ENCODE results near the gene TCEAL5.
"Not testable (repeated sequence)": the region's sequence is repeated elsewhere in the genome, so short reads cannot be mapped to it uniquely, and the experiment has no call there.

Gene TCEAL5

DNA sequence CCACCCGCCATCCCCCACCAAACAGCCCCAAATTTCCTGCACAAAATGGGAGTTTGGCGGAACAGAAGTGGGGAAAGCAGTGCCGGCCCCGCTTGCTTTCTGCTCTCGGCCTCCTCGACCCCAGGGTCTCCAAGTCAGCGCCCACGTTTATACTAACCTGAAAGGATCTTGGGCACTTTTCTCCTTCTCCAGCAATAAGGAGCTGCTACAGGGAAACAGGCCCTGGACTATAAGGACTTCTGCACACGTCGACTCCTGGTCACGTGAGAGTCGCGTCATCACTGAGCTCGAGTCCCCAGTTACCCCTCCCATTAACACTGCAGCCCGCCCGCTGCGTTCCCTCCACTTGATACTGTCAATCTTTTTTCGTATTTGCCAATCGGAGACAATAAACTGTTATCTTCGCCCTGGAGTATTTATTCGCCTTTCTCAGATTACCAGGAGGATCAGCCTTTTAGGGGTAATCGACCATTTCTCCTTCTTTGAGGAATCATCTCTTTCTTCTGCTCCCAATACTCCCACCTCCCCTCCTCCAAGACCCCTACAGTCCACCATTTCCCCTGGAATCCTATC, 21.5 kb downstream of the TCEAL5 start, which contains the start of gene TCEAL8:
Gene TCEAL8 (minus strand): TSS at position 235 of the 573 bp plus-strand sequence. CDS start 1,176 bp downstream, outside the sequence.
- H3K27ac Mint-ChIP-seq, result peak within 1 kb of the TSS; percentile 96 to 97
- peaks cover 13 to 17% of the 10 kb centered on the region in 2 donors for H3K4me1 Mint-ChIP-seq (ENCODE audit: low read depth in 2 of 2)
- peak; percentile 96 for ATAC-seq (replicated peaks)
- peak within 1 kb of the TSS; percentile 97 to 98 for H3K4me3 Mint-ChIP-seq
- H3K27me3 Mint-ChIP-seq, result no peaks in the 10 kb centered on the region
- DNase-seq, result peak; percentile 35 to 40 (median 38)
- peaks cover 4% of the 10 kb centered on the region for H3K36me3 Mint-ChIP-seq (ENCODE audit: insufficient read depth)
- H3K9me3 Mint-ChIP-seq, result no peaks in the 10 kb centered on the region

DNA sequence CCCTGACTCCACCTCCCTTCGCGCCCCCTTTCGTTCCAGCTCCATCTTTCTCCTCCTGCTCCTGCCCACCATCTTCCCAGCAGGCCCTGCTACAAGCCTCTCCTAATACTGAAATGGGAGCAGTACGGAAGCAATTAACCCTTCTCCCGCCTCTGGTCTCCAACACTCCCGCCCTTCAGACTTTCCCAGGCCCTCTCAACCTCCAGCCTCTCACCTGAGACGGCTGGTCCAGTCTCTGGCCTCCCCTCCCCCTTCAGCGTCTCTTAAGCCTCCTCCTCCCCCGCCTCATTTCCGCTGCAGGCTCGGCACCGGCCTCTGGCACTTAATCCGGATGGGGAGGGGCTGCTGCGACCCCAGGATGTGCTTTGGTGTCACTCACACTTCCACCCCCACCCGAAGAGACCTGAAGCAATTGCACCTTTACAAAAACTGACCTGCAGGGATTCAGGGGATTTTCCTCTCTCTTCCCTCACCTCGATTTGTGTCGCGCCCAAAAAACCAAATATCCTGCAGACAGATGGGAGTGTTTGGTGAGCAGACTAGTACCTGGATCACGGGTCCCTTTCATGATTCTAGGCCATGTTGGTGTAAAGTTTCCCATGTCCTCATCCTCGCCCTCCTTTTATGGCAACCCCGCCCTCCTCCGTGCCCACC, 22.3 kb downstream of the TCEAL5 start:
- DNase-seq (peak in 1 of 3 experiments; percentile 1), ATAC-seq (replicated peaks) (peak; percentile 45)
- H3K27me3 Mint-ChIP-seq, result no peaks in the 10 kb centered on the region
- no peaks in the 10 kb centered on the region for H3K9me3 Mint-ChIP-seq
- H3K4me1 Mint-ChIP-seq (ENCODE audit: low read depth in 2 of 2), result peaks cover 13 to 17% of the 10 kb centered on the region in 2 donors
- peak overlapping the region; percentile 96 to 97 for H3K27ac Mint-ChIP-seq
- H3K36me3 Mint-ChIP-seq (ENCODE audit: insufficient read depth), result peaks cover 4% of the 10 kb centered on the region
- peak overlapping the region; percentile 97 to 98 for H3K4me3 Mint-ChIP-seq

GRCh38 chrX:103253608-103254007, 22.9 kb downstream of the TCEAL5 start:
- Mint-ChIP-seq H3K36me3 (ENCODE audit: insufficient read depth) (peaks cover 4% of the 10 kb centered on the region), H3K27me3 (no peaks in the 10 kb centered on the region), H3K9me3 (no peaks in the 10 kb centered on the region), H3K27ac (peak overlapping the region; percentile 96 to 97), H3K4me1 (ENCODE audit: low read depth in 2 of 2) (peaks cover 13 to 17% of the 10 kb centered on the region in 2 donors), H3K4me3 (peak overlapping the region; percentile 97 to 98)
- DNase-seq, result no peak
- no peak for ATAC-seq (replicated peaks)

GRCh38 chrX:103250977-103251376, 25.6 kb downstream of the TCEAL5 start:
- H3K4me3 Mint-ChIP-seq, result no peak overlapping the region

DNA sequence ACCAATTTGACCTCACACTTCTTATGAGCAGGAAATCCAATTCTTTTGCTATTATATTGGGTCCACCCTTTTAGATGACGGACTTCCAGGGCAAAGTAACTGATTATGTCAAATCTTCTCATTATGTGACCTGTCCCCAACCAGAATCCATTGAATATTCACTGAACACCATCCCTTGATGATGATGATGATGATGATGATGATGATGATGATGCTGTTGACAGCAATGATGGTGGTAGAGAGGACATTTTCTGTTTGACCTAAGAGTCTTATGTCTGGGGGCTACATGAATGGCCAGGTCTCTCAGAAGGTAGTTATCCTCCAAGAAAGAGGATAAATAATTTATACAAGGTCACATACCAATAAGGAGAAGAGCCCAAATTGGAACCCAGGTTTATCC, 26.7 kb downstream of the TCEAL5 start:
- H3K4me1 Mint-ChIP-seq (ENCODE audit: low read depth in 2 of 2), result peaks cover 7 to 10% of the 10 kb centered on the region in 2 donors
- DNase-seq, result no peak
- H3K4me3 Mint-ChIP-seq, result no peak overlapping the region
- ATAC-seq (replicated peaks), result no peak
- H3K27me3 Mint-ChIP-seq, result no peaks in the 10 kb centered on the region
- no peak overlapping the region for H3K27ac Mint-ChIP-seq
- no peaks in the 10 kb centered on the region for H3K36me3 Mint-ChIP-seq (ENCODE audit: insufficient read depth)
- no peaks in the 10 kb centered on the region for H3K9me3 Mint-ChIP-seq

More at GRCh38 chrX:103250977-103251376, 25.6 kb downstream of the TCEAL5 start:
- Mint-ChIP-seq H3K27me3 (no peaks in the 10 kb centered on the region), H3K27ac (no peak overlapping the region), H3K9me3 (no peaks in the 10 kb centered on the region), H3K4me1 (ENCODE audit: low read depth in 2 of 2) (peaks cover 13 to 17% of the 10 kb centered on the region in 2 donors), H3K36me3 (ENCODE audit: insufficient read depth) (peaks cover 4% of the 10 kb centered on the region)
- DNase-seq (no peak), ATAC-seq (replicated peaks) (no peak)

DNA sequence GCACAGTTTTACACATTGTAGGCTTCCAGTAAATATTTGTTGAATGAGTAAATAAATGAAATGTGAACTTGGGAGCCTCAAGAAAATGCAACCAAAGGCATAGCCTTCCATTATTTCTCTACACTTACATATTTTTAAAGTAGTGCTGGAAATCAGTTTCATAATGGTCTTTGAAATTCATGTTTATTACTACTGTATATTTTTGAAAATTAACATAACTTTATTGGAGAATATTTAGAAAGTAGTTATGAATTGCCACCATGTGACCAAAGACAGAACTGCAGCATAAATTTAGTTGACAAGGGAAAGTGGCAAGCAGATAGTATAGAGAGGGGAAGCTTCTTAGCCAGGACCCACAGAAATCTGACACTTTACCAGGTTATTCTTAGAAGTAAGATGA, 28.0 kb downstream of the TCEAL5 start:
- Mint-ChIP-seq H3K36me3 (ENCODE audit: insufficient read depth) (no peaks in the 10 kb centered on the region), H3K4me1 (ENCODE audit: low read depth in 2 of 2) (peaks cover 0 to 3% of the 10 kb centered on the region in 2 donors), H3K27me3 (peaks cover 0 to under 1% of the 10 kb centered on the region in 2 donors), H3K4me3 (no peak overlapping the region), H3K27ac (no peak overlapping the region), H3K9me3 (no peaks in the 10 kb centered on the region)
- ATAC-seq (replicated peaks) (no peak), DNase-seq (peak in 1 of 3 experiments; percentile 1)

- no peak overlapping the region for H3K27ac Mint-ChIP-seq
- peaks cover 8 to 25% of the 10 kb centered on the region in 2 donors for H3K27me3 Mint-ChIP-seq
- no peaks in the 10 kb centered on the region for H3K9me3 Mint-ChIP-seq
- H3K36me3 Mint-ChIP-seq (ENCODE audit: insufficient read depth), result no peaks in the 10 kb centered on the region
- H3K4me3 Mint-ChIP-seq, result no peak overlapping the region
- ATAC-seq (replicated peaks) (no peak), DNase-seq (no peak)
- H3K4me1 Mint-ChIP-seq (ENCODE audit: low read depth in 2 of 2), result no peaks in the 10 kb centered on the region
These were observed 36.4 kb downstream of the TCEAL5 start for GRCh38 chrX:103240155-103240554.

- no peak for DNase-seq
- H3K4me3 Mint-ChIP-seq, result no peak overlapping the region
- H3K36me3 Mint-ChIP-seq (ENCODE audit: insufficient read depth), result no peaks in the 10 kb centered on the region
- no peak for ATAC-seq (replicated peaks)
- H3K4me1 Mint-ChIP-seq (ENCODE audit: low read depth in 2 of 2), result no peaks in the 10 kb centered on the region
- H3K27me3 Mint-ChIP-seq, result peaks cover 6 to 16% of the 10 kb centered on the region in 2 donors
- H3K27ac Mint-ChIP-seq, result no peak overlapping the region
- no peaks in the 10 kb centered on the region for H3K9me3 Mint-ChIP-seq
These were observed 40.3 kb downstream of the TCEAL5 start for GRCh38 chrX:103236296-103236695.

DNA sequence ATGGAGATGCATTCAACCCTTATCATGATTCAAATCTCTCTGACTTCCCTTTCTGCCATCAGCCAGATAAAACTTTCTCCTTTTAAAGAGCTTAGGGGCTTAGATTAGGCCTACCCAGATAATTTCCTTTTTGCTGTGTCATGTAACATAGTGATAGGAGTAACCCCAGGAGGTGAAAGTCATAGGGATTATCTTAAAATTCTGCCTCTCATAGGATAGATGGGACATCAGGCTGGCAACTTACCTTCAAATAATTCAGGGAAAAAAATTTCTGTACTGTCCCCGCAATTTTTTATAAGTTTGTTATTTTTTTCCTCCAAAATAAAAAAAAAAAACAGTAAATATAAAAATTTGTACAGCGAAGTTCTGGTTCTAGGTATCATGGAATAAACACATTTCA, 40.9 kb downstream of the TCEAL5 start:
- not testable (repeated sequence) for H3K36me3 Mint-ChIP-seq (ENCODE audit: insufficient read depth); DNase-seq; H3K4me3 Mint-ChIP-seq; ATAC-seq (replicated peaks); H3K27ac Mint-ChIP-seq; H3K9me3 Mint-ChIP-seq; H3K4me1 Mint-ChIP-seq (ENCODE audit: low read depth in 2 of 2)
- peaks cover 6 to 17% of the 10 kb centered on the region in 2 donors for H3K27me3 Mint-ChIP-seq

DNA sequence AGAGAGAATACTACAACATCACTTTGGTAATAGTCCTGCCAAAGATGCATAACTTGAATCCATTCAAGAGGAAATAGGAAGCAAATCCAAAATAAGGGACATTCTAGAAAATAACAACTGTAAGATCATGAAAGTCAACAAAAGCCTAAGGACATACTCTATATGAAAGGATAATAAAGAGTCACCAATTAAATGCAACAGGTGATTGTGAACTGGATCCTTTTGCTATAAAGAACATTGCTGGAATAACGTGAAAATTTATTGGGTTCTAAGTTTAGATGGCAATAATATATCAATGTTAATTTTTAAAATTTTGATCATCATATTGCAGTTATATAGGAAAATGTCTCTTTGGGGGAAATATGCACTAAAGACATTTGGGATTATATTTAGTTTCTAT, 41.7 kb downstream of the TCEAL5 start:
- H3K36me3 Mint-ChIP-seq (ENCODE audit: insufficient read depth), result no peaks in the 10 kb centered on the region
- ATAC-seq (replicated peaks), result no peak
- no peak overlapping the region for H3K4me3 Mint-ChIP-seq
- peaks cover 6 to 17% of the 10 kb centered on the region in 2 donors for H3K27me3 Mint-ChIP-seq
- no peak overlapping the region for H3K27ac Mint-ChIP-seq
- H3K4me1 Mint-ChIP-seq (ENCODE audit: low read depth in 2 of 2), result no peaks in the 10 kb centered on the region
- no peak for DNase-seq
- H3K9me3 Mint-ChIP-seq, result no peaks in the 10 kb centered on the region

- no peaks in the 10 kb centered on the region for H3K9me3 Mint-ChIP-seq
- no peak overlapping the region for H3K4me3 Mint-ChIP-seq
- DNase-seq, result no peak
- no peaks in the 10 kb centered on the region for H3K4me1 Mint-ChIP-seq (ENCODE audit: low read depth in 2 of 2)
- ATAC-seq (replicated peaks), result no peak
- no peaks in the 10 kb centered on the region for H3K36me3 Mint-ChIP-seq (ENCODE audit: insufficient read depth)
- H3K27ac Mint-ChIP-seq, result no peak overlapping the region
- peaks cover 6 to 17% of the 10 kb centered on the region in 2 donors for H3K27me3 Mint-ChIP-seq
These were observed 43.3 kb downstream of the TCEAL5 start for GRCh38 chrX:103233263-103233662.

GRCh38 chrX:103225918-103226317, 50.6 kb downstream of the TCEAL5 start:
- ATAC-seq (replicated peaks); H3K4me3 Mint-ChIP-seq; H3K9me3 Mint-ChIP-seq; H3K36me3 Mint-ChIP-seq (ENCODE audit: insufficient read depth); H3K27ac Mint-ChIP-seq; DNase-seq; H3K4me1 Mint-ChIP-seq (ENCODE audit: low read depth in 2 of 2): not testable (repeated sequence)
- peaks cover 27 to 39% of the 10 kb centered on the region in 2 donors for H3K27me3 Mint-ChIP-seq
